Thyroid gland (tissue), 4 donors: Measurements from ENCODE around the gene SLC25A26. TPM values are rescaled to one million over a fixed set of nuclear protein-coding genes. Genes with fewer than 3 reads are reported as not detected.

Experiments
- DNase-seq, 2 donors: peaks; one replicate each; pipeline ENCODE4 v3.0.0-alpha.2; 2019
- H3K27ac ChIP-seq, 3 donors: fragments of 200-600 bp; sonication (generic); 1 replicate in 2 of 3; 2 replicates in 1 of 3; pipeline ENCODE4 v1.5.1; 2016 to 2019; ENCODE audit warnings: mild to moderate bottlenecking in 1 of 3, moderate library complexity in 1 of 3
- H3K27me3 ChIP-seq: fragments of 200-600 bp; sonication (generic); one replicate; pipeline ENCODE4 v1.5.1; 2019
- H3K36me3 ChIP-seq, 2 donors: fragments of 200-600 bp; sonication (generic); one replicate each; pipeline ENCODE4 v1.5.1; 2016 to 2019
- H3K4me1 ChIP-seq, 2 donors: fragments of 200-600 bp; sonication (generic); one replicate each; pipeline ENCODE4 v1.5.1; 2017 to 2019
- H3K4me3 ChIP-seq, 3 donors: fragments of 200-600 bp; sonication (generic); replicated peaks in 1 of 3; 1 replicate in 2 of 3; 2 replicates in 1 of 3; pipeline ENCODE4 v1.5.1; 2016; ENCODE audit warnings: mild to moderate bottlenecking in 1 of 3
- H3K9me3 ChIP-seq: fragments of 200-600 bp; sonication (generic); one replicate; pipeline ENCODE4 v1.5.1; 2017
- POLR2A ChIP-seq, 2 donors: fragments of 450-650 bp; IDR thresholded peaks; one replicate each; pipeline ENCODE4 v1.6.1; 2017; ENCODE audit warnings: antibody characterized with exemption in 2 of 2, mild to moderate bottlenecking in 2 of 2, moderate library complexity in 1 of 2
- WGBS, 2 donors: methylation state at CpG; one replicate each; pipeline ENCODE4 v1.1.5; 2017; 5-methylcytosine and 5-hydroxymethylcytosine counted together
- intact Hi-C: fragments of 100-400 bp; cut with DNase I; formaldehyde crosslinking; loops from one replicate; pipeline ENCODE4 v1.15.1; 2023
- total RNA-seq, 4 donors: library from RNA; depleted of rRNA; stranded (reverse); fragments of >200 nt; gene quantifications; one replicate each; pipeline ENCODE4 v1.2.3, GENCODE V29; 2016
- TF ChIP-seq, protein P1 (sequence below), 6 experiments: fragments of 200-600 bp in 3 of 6; fragments of 450-650 bp in 3 of 6; sonication (generic) in 3 of 6; IDR thresholded peaks; one replicate each; pipeline ENCODE4 v1.5.1; 2016 to 2019; ENCODE audit warnings: antibody characterized with exemption in 6 of 6, mild to moderate bottlenecking in 2 of 6, inconsistent platforms in 1 of 6, moderate library complexity in 1 of 6

SLC25A26 gene
- total RNA-seq, 4 donors from 2014 or later = 30.9 to 34.7 (median 32.4) TPM

DNA sequence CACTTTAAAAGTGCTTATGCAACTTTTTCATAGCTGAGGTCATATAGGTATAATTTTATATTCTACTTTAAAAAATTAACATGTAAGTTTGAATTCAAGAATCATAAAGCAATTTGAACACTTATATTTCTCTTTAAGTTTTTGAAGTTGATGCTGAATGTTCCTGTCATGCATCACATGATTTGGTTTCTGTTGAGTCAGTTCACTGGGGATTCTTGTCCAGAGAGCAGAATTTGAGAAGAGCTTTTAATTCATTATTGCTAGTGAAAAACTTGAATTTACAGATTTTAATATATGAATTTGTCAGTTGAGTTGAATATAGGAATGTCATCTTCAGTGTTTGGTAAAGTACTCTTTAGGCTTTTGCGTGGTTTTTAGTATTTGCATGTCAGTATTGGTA, 7.9 kb downstream of the SLC25A26 start:
- H3K27ac ChIP-seq = no peak overlapping the region
- intact Hi-C loops = no loop called here
- H3K4me1 ChIP-seq = no peaks in the 10 kb centered on the region
- H3K36me3 ChIP-seq = no peaks in the 10 kb centered on the region
- 96 to 98% methylated on average over 1 of the region's 1 CpG for WGBS, 2 donors
- no peaks in the 10 kb centered on the region for H3K27me3 ChIP-seq
- no peak overlapping the region for H3K4me3 ChIP-seq
- no peak for TF ChIP-seq POLR2A (IDR thresholded peaks at IDR 0.05)
- TF ChIP-seq, protein P1, sequence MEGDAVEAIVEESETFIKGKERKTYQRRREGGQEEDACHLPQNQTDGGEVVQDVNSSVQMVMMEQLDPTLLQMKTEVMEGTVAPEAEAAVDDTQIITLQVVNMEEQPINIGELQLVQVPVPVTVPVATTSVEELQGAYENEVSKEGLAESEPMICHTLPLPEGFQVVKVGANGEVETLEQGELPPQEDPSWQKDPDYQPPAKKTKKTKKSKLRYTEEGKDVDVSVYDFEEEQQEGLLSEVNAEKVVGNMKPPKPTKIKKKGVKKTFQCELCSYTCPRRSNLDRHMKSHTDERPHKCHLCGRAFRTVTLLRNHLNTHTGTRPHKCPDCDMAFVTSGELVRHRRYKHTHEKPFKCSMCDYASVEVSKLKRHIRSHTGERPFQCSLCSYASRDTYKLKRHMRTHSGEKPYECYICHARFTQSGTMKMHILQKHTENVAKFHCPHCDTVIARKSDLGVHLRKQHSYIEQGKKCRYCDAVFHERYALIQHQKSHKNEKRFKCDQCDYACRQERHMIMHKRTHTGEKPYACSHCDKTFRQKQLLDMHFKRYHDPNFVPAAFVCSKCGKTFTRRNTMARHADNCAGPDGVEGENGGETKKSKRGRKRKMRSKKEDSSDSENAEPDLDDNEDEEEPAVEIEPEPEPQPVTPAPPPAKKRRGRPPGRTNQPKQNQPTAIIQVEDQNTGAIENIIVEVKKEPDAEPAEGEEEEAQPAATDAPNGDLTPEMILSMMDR (IDR thresholded peaks at IDR 0.05) = no peak
- DNase-seq = no peak
- no peaks in the 10 kb centered on the region for H3K9me3 ChIP-seq

DNA sequence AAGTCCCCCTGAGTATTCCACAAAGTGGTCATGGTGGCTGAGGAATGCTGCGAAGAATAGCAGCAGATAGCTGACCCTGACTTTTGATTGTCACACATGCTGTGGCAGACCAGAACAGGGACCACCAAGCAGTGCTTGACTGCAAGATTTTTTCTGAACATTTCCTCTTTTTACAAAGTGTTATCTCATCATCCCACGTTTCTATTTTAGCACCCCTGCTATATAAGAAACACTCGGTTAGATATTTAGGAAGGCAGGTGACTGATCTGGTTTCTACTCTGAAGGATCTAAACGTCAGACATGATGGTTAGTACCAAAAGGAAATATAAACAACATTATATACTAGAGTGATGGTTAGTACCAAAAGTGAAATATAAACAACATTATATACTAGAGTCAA, 9.1 kb downstream of the SLC25A26 start:
- Histone ChIP-seq H3K27ac (no peak overlapping the region), H3K27me3 (no peaks in the 10 kb centered on the region), H3K4me3 (no peak overlapping the region), H3K9me3 (no peaks in the 10 kb centered on the region), H3K4me1 (no peaks in the 10 kb centered on the region), H3K36me3 (no peaks in the 10 kb centered on the region)
- WGBS, 2 donors = 61 to 66% methylated on average over 4 of the region's 4 CpGs
- no peak for TF ChIP-seq POLR2A (IDR thresholded peaks at IDR 0.05)
- TF ChIP-seq, protein P1 (IDR thresholded peaks at IDR 0.05) = no peak
- intact Hi-C loops = no loop called here
- no peak for DNase-seq

DNA sequence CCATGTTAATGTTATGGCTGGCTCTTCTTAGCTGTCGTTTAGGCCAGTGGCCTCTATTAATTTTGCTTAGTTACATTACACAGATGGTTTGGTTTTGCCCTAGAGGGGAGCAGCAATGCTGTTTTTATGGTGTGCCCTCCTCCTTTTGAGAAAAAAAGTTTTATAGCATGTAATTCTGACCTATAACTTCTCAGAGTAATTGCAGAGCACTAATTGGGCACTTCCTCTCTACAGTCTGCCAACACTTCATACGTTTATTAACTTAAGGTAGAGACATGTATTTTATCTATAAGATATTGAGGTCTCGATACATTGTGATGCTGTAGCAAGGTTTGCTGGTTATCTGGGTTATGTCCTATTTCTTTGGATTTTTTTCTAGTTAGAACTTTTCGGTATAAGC, 12.2 kb downstream of the SLC25A26 start:
- Histone ChIP-seq H3K27me3 (no peaks in the 10 kb centered on the region), H3K36me3 (no peaks in the 10 kb centered on the region), H3K4me1 (no peaks in the 10 kb centered on the region), H3K4me3 (no peak overlapping the region), H3K9me3 (no peaks in the 10 kb centered on the region), H3K27ac (no peak overlapping the region)
- TF ChIP-seq, protein P1 (IDR thresholded peaks at IDR 0.05) = no peak
- TF ChIP-seq POLR2A (IDR thresholded peaks at IDR 0.05) = no peak
- 79 to 84% methylated on average over 4 of the region's 4 CpGs for WGBS, 2 donors
- intact Hi-C loops = no loop called here
- no peak for DNase-seq

DNA sequence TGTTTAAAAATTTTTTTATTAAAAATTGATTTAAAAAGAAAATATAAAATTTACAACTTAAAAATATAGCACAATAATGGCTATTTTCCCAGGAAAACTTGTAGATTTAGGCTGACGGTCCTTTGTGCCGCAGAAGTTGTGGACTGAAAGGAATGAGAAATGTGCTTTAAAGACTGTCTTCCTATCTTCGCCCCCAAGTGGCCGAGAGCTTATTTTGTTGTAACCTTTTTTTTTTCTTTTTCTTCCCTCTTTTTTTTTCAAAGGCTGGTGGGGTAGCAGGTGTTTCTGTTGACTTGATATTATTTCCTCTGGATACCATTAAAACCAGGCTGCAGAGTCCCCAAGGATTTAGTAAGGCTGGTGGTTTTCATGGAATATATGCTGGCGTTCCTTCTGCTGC, 15.5 kb downstream of the SLC25A26 start:
- Histone ChIP-seq H3K4me1 (no peaks in the 10 kb centered on the region), H3K4me3 (no peak overlapping the region), H3K36me3 (no peaks in the 10 kb centered on the region), H3K9me3 (no peaks in the 10 kb centered on the region), H3K27me3 (no peaks in the 10 kb centered on the region), H3K27ac (no peak overlapping the region)
- TF ChIP-seq POLR2A (IDR thresholded peaks at IDR 0.05) = no peak
- TF ChIP-seq, protein P1 (IDR thresholded peaks at IDR 0.05) = no peak
- WGBS, 2 donors = 83 to 90% methylated on average over 5 of the region's 5 CpGs
- intact Hi-C loops = no loop called here
- no peak for DNase-seq

DNA sequence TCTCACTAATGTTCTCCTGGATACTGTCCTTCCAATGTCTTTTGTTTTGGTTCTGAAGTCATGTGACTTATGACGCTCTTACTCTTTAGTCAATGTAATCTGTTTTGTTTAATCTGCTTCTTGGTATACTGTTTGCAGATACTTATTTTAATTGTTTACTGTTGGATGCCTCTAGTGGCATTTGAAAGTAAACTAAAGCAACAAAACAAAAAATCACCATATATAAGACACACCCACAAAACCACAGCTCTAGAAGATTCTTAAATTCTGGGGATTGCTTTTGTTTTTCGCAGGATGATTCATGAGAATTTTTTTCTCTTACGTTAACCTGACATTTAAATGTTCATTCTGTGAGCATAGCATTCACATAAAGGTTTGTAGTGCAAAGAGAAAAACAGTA, 16.8 kb downstream of the SLC25A26 start:
- Histone ChIP-seq H3K27ac (no peak overlapping the region), H3K4me3 (no peak overlapping the region), H3K4me1 (no peaks in the 10 kb centered on the region), H3K27me3 (no peaks in the 10 kb centered on the region), H3K36me3 (no peaks in the 10 kb centered on the region), H3K9me3 (no peaks in the 10 kb centered on the region)
- no peak for TF ChIP-seq POLR2A (IDR thresholded peaks at IDR 0.05)
- TF ChIP-seq, protein P1 (IDR thresholded peaks at IDR 0.05) = no peak
- intact Hi-C loops = no loop called here
- 92 to 98% methylated on average over 3 of the region's 3 CpGs for WGBS, 2 donors
- no peak for DNase-seq
